HG02678 (cell line): ENCODE data around the gene PNPLA2.

ENCODE experiments used
- ATAC-seq: cut with Tn5 transposase; IDR thresholded peaks from one replicate; pipeline ENCODE4 v1.9.1; 2021; ENCODE audit warnings: mild to moderate bottlenecking, moderate library complexity; ENCODE audit not compliant: unreplicated experiment

The PNPLA2 gene

DNA sequence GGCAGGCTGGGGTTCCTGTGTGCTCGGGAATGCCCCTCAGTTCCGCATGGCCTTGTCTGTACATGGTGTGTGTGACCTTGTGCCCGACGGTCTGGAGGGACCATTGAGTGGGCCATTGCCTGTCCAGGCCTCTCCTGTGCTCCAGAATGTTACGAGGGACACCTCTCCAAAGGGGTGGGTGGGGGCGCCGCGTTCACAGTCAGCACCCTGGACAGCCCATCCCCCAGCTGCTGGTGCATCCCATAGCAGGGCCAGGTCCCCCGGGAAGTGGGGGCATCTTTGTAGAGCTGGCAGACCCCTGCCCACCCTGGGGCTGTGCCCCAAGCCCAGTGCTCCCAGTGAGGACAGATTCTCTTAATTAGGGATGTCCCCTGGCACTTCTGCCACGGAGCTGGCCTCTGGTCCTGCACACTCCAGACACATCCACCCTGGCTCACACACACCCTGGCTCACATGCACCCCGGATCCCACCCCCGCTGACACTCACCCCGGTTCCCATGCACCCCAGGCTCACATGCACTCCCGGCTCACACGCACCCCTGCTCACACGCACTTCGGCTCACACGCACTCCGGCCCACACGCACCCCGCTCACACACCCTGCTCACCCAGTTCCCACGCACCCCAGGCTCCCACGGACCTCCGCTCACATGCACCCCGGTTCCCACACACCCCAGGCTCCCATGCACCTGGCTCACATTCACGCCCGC lies 39.5 kb downstream of the PNPLA2 start:
- no peak for ATAC-seq

DNA sequence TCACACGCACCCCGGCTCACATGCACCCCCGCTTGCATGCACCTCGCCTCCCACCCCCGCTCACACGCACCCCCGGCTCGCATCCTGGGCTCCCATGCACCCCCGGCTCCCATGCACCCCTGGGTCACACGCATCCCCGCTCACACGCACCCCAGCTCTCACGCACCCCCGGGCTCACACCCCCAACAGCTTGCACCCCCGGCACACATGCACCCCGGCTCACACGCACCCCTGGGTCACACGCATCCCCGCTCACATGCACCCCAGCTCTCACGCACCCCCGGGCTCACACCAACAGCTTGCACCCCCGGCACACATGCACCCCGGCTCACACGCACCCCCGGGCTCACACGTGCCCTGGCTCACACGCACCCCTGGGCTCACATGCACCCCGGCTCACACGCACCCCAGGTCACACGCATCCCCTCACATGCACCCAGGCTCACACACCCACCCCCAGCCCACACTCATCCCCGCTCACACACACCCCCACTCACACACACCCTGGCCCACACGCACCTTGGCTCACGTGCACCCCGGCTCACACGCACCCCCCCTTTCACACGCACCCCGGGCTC lies 40.1 kb downstream of the PNPLA2 start:
- no peak for ATAC-seq

DNA sequence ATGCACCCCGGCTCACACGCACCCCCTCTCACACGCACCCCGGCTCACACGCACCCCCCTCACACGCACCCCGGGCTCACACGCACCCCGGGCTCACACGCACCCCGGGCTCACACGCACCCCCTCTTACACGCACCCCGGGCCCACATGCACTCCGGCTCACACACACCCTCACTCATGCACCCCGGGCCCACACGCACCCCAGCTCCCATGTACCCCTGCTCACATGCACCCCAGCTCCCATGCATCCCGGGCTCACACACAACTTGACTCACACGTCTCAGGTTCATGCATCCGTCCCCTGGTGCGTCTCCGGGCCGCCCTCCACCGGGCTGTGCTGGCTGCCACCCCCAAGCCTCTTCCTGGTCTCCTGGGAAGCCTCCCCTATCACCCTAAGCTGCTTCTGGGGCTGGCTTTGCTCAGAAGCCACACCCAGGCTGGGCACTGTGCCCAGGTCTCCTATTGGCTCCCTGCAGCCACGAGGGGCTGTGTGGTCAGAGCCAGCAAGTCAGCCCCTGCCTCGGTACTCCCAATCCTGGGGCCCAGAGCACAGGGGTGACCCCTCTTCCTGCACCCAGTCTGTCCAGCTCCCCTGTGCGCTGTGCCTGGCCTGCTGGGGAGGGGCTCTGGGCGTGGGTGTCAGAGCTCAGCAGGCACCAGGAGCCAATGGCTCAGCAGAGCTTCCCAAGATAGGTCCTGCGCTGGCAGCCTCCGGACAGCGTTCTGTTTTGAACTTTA lies 40.8 kb downstream of the PNPLA2 start:
- no peak for ATAC-seq

DNA sequence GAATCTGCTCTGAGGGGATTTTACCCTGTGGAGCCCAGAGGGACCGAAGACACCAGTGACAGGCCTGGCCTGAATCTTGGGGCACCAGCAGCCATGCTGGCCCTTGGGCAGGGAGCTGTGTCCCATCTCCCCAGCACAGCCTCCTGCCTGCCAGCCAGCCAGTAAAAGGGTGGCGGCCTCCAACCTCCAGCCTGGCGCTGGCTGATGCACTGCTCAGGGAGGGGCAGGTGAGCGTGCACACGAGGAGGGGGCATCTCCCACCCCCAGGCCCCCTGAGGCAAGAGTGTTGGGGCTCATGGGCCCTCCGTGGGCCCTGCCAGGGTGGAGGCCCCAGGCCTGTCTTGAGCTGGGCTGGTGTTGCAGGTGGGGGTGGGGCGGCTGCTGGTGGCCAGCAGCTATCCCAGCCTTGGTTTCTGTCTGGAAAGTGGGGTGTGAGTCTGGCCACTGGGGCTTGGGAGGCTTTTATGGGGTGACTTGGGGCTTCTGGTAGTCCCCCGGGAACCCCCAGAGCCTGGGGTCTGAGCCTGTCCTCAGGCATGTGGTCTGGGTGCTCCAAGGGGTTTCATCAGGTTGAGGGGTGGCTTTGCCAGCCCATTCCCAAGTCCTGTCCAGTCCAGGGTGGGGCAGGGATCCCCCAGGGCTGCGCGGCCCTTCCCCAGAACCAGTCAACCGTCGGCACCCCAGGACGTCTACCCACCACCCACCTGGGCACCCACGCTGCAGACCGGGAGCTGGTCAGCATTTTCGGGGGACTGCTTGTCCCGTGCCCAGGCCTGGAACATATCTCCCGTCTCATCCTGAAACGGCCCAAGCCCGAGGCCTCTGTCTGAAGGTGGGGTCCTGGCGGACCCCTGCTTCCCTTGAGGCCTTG lies 41.8 kb downstream of the PNPLA2 start:
- no peak for ATAC-seq

DNA sequence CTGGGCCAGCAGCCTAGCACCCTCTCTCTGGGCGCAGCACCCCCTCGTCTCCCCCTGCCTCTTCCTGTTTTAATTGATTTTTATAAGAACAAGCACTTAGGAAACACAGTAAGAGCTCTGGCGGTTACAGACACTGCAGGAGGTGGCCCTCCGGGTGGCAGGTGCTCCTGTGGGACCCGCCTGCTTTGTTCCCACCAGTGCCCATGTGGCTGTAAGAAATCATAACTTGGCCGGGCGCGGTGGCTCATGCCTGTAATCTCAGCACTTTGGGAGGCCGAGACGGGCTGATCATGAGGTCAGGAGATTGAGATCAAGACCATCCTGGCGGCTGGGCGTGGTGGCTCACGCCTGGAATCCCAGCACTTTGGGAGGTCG lies 42.4 kb downstream of the PNPLA2 start:
- no peak for ATAC-seq

DNA sequence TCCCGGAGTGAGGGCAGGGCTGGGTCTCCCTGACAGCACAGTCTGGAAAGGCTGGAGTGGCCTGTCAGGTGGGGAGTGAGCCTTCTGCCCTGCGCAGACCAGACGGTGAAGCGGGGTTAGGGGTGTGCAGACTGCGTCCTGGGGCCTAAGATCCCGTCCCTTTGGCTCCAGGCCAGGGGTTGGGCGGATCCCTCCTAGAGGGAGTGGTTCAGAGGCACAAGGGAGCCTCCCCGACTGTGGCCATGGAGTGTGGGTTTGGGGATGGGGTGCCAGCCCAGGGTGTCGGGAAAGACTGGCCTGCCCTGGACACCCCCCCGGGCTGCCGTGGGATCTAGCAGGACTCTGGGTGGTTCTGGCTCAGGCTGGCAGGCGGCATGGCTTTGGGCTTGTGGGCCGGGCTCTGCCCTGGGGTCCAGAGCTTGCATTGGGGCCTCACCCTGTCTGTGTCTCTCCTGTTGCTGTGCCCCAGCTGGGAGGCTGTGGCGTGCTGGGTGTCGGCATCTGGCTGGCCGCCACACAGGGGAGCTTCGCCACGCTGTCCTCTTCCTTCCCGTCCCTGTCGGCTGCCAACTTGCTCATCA lies 43.5 kb downstream of the PNPLA2 start:
- ATAC-seq = no peak

DNA sequence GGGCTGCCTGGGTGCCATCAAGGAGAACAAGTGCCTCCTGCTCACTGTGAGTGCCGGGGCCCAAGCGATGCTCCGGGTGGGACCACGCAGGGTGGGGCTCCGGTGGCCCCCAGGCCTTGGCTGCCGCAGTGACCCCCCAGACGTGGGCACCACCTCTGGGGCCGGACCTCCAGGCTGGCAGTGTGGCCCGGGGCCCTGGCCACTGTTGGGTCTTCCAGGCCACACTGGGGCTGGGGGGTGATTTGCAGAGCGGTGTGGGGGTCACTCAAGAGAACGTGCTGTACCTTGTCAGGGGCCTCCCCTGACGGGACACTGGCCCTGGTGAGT lies 43.9 kb downstream of the PNPLA2 start:
- ATAC-seq = no peak

DNA sequence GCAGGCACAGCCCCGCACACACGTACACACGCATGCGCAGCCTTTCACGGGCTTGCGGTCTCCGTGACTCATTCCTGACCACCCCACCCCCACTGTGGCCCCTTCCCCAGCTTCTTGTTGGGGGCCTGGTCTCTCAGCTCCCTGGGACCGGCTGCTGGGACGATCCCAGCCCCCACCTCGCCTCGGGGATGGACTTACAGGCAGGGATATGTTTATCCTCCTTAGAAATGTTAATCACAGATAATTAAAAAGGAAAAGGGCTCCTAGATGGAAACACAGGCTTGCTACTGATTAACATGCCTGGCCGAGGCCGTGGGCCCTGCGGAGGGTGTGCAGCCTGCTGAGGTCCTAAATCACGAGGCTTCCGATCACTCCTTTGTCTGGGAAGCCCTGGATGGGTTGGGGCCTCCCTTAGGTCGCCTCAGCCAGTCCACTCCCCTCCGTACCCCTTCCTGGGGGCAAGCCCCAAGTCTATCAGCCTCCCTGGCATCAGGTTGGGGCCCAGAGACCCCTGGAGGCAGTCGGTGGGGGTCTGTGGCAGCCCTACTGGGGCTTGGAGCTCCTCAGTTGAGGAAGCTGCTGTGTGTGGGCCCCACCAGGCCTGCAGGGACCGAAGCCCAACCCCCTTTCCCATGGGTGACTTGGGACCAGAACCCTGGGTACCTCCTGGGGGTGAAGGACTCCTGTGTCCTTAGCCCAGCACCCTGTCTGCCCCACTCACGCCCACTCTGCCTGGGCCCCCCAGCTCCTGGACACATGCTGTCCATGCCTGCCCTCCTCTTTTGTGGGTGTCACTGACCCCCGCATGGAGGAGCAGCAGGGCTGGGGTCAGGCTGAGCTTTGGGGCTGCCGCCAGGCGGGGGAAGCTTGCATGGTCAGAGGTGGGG lies 44.6 kb downstream of the PNPLA2 start:
- ATAC-seq = no peak

DNA sequence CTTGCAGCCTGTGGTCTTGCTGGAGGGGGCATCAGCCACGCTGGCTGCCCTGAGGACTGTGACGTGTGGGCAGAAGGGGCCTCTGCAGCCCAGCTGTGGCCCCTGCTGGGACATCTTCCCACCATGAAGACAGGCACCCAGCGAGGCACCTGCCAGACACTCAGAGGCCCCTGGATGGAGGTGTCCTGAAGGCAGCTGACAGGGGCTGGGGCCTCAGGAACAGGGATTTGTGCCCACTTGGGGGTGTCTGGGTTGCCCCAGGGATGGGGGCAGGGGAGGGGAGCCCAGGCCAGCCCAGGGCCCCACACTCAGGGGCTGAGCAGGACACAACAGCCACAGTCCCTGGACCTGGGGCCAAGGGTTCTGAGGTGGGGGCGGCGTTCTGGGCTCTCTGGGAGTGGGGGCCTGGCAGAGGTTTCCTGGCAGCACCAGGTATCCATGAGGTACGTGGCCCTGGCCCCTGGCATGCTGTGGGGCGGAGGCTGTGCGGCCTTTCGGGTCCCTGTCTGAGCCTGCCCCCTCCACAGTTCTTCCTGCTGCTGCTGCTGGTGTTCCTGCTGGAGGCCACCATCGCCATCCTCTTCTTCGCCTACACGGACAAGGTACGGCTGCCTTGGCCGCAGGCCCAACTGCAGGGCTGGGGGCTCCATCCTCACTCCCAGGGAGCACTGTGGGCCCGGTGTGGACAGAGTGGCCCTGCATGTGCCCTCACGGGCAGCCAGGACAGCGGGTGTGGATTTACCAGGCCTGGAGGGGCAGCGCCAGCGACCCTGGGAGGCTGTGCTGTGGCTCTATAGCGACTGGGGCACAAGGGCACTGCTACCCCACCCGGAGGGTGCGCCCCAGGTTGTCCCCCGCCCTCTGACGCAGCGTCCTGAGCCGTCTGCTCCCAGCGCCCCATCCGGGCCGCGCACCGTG lies 45.5 kb downstream of the PNPLA2 start:
- no peak for ATAC-seq

DNA sequence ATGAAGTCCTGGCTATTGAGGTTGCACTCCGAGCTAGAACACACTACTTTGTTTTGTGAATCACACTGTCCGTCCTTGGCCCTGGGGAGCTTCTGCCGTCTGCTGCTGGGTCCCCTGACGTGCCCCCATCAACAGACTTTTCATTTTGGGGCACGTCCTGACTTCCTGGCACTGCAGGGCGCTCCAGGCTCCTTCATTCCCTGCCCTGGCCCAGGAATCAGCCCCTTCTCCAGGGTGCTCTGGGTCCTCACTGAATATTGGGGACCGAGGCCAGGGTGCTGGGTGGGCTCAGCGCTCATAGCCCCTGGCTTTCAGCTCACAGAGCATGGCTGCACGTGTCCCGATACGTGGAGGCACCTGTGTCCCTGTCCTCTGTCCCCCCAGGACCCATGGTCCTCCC lies 46.2 kb downstream of the PNPLA2 start:
- ATAC-seq = no peak

DNA sequence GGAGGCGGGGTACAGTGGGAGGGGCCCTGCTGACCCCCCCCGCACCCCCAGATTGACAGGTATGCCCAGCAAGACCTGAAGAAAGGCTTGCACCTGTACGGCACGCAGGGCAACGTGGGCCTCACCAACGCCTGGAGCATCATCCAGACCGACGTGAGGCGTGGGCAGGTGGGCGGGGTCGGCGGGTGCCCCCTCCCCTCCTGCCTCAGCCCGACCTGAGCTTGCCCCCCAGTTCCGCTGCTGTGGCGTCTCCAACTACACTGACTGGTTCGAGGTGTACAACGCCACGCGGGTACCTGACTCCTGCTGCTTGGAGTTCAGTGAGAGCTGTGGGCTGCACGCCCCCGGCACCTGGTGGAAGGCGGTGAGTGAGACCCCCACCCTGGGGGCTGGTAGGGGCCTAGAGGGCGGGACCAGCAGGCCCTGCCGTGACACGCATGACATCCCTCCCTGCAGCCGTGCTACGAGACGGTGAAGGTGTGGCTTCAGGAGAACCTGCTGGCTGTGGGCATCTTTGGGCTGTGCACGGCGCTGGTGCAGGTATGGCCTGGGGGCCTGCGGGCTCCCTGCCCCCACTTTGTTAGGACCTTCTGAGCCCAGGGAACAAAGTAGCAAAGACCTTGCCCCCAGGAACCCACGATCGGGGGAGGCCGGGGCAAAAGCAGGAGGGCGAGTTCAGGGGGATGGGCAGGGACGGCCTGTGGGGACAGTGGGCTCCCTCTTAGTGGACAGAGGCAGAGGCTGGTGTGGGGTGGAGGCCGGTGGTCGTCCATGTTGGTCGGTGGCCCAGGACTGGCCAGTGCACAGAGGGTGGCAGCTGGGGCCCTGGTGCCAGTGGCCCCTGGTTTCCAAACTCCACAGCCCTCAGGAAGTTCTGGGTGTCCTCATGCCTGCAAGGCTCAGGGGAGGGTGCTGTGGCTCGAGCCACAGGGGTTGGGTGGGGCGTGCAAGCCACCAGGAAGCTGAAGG lies 47.0 kb downstream of the PNPLA2 start:
- ATAC-seq = no peak

DNA sequence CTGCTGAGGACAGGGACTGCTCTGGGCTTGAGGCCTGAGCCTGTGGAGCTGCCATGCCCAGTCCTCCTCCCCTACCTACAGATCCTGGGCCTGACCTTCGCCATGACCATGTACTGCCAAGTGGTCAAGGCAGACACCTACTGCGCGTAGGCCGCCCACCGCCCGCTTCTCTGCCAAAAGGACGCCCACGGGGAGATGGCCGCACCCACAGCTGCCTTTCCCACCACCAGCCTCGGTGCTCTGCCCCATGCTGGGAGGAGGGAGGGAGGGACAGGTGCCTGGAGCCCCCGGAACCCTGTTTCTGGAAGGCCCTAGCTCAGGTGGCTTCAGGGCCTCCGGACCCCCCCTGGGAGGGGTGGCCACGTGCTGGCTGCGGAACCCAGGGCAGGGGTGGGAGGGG lies 47.8 kb downstream of the PNPLA2 start:
- no peak for ATAC-seq

DNA sequence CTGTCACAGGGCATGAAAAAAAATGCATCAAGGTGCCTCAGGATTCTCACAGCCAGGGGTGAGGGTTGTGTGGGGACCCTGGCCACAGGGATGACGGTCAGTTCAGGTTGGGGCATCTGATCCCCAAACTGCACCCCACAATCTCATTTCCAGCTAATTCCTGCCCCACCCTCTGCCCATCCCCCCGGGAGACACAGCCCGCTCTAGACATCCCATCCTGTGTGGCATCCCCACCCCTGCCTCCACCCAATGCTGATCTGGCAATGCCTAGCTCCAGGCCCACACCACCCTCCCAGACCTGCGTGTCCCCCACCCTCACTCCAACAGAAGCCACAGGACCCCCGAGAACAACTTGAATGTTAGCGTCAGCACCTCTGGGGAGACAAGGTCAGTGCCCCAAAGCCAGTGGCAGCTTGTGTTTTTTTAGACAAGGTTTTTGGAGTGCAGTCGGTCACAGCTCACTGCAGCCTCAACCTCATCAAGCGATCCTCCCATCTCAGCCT lies 49.2 kb downstream of the PNPLA2 start:
- ATAC-seq = no peak

DNA sequence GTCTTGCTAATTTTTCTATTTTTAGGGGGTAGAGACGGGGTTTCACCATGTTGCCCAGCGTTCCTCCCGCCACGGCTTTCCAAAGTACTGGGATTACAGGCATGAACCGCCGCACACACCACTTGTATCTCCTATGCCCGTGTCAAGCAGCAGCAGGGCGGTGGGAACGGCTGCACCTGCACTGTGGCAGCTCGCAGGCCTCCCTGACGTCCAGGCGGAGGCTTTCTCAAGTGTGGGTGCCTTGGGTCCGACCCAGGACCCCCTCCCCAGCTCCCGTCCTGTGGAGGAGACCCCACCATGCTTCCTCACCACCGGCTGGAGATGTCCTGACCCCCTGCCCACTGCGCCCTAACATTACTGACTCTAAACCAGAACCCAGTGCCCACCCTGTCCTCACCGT lies 49.7 kb downstream of the PNPLA2 start:
- ATAC-seq = no peak

DNA sequence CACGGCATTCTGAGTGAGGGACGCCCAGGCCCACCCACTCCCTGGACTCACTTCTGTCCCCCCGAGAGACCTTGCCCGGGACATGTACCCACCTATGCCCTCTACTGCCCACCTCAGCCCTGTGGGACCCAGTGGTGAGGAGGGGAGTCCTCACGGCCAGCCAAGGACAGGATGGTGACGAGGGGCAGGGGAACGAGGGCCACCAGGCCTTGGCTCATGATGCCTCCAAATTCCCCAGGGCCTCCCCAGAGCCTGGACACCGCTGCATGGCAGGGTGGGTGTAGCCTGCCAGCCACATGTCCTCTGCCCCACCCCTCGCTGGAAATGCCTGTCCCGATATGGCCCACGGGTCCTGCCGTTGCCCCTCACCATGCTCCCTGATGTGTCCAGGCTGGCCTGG lies 50.1 kb downstream of the PNPLA2 start:
- ATAC-seq = no peak

DNA sequence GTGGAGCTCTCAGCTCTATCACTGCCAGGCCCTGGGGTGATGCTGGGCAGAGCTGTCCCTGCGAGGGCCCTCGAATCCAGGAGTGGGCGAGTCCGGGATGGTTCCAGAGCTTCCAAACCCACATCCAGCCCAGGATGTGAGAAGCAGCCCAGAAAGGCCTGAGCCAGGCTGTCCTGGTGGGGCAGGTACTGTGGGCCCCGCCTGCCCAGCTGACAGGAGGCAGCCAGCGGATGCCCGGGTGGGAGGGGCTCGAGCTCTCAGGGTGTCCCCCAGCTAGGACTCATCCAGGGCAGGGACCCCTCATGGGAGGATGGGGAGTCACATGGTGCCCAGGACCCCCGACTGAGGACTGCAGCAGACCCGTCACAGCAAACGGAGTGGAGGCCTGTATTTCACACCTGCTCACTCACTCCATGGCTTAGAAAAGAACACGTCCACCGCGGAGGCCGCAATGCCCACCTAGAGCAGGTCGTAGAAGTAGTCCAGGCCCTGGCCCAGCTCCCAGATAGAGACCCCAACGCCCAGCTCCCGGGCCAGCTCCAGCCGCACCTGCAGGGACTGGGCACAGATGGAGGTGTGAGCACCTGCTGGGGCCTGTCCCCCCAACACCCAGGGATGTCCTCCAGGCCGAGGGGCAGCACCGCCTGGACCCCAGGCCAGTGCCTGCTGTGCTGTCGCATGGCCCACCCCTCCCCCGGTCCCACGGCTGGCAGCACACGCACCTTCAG lies 50.8 kb downstream of the PNPLA2 start:
- ATAC-seq = no peak

DNA sequence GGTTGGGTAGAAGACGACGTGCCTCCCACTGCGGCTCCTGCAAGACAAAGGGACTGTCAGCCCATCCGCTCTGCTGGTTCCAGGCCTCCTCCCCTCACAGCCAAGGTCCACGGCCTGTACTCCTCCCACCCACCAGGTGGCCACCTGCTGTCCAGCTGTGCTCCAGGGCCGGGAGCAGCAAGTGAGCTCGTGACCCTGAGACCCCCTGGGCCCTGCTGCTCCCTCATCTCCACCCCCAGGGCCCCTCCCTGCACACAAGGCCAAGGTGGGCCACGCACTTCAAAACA lies 51.4 kb downstream of the PNPLA2 start:
- ATAC-seq = no peak
